PFSK-1 (cell line): ENCODE results near the gene EP300.

ENCODE experiments used
- FOXP2 ChIP-seq: optimal IDR thresholded peaks from 2 replicates; pipeline ENCODE3; 2011; ENCODE audit warnings: borderline replicate concordance, control low read depth, inconsistent platforms; ENCODE audit not compliant: insufficient read depth; ENCODE audit errors: extremely low read length, extremely low read depth
- POLR2AphosphoS5 ChIP-seq: IDR thresholded peaks from 2 replicates; pipeline ENCODE4 v1.6.1; 2012; ENCODE audit warnings: low read depth, mild to moderate bottlenecking, control low read depth, low read length, moderate library complexity
- REST ChIP-seq, 2 experiments: IDR thresholded peaks; 2 replicates each; pipeline versions ENCODE4 v1.6.1 to v1.8.0; 2011 to 2012; ENCODE audit warnings: low read depth in 2 of 2, low read length in 2 of 2, control low read depth in 1 of 2, inconsistent platforms in 1 of 2, mild to moderate bottlenecking in 1 of 2, moderate library complexity in 1 of 2; ENCODE audit not compliant: insufficient read depth in 1 of 2
- SIN3A ChIP-seq: IDR thresholded peaks from 2 replicates; pipeline ENCODE4 v1.6.1; 2012; ENCODE audit warnings: mild to moderate bottlenecking, low read length, moderate library complexity, borderline replicate concordance; ENCODE audit not compliant: insufficient read depth
- TAF1 ChIP-seq: IDR thresholded peaks from 2 replicates; pipeline ENCODE4 v1.6.1; 2012; ENCODE audit warnings: low read length, control low read depth, borderline replicate concordance; ENCODE audit not compliant: insufficient read depth

The EP300 gene

DNA sequence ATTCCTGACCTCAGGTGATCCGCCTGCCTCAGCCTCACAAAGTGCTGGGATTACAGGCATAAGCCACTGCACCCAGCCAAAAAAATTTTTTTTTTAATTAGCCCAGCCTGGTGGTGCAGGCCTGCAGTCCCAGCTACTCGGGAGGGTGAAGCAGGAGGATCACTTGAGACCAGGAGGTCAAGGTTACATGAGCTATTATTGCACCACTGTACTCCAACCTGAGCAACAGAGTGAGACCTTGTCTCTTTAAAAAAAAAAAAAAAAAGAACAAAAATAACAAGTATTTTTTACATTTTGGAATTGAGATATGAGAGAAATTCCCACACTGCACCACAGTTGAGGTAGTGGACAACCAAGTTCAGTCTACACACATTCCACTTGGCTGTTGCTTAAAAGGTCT, 99.1 kb downstream of the EP300 start:
- TF ChIP-seq POLR2AphosphoS5 (no peak), FOXP2 (no peak), REST (IDR thresholded peaks at IDR 0.05; ENCODE audit: insufficient read depth in 1 of 2, low read depth in 2 of 2, low read length in 2 of 2) (no peak), SIN3A (no peak), TAF1 (no peak)

- no peak for TF ChIP-seq FOXP2
These were observed 101.4 kb downstream of the EP300 start for GRCh38 chr22:41193829-41194228.

GRCh38 chr22:41197038-41197972, 104.9 kb downstream of the EP300 start:
- TF ChIP-seq TAF1 (no peak), POLR2AphosphoS5 (no peak), FOXP2 (no peak), SIN3A (no peak), REST (IDR thresholded peaks at IDR 0.05; ENCODE audit: insufficient read depth in 1 of 2, low read depth in 2 of 2, low read length in 2 of 2) (no peak)

DNA sequence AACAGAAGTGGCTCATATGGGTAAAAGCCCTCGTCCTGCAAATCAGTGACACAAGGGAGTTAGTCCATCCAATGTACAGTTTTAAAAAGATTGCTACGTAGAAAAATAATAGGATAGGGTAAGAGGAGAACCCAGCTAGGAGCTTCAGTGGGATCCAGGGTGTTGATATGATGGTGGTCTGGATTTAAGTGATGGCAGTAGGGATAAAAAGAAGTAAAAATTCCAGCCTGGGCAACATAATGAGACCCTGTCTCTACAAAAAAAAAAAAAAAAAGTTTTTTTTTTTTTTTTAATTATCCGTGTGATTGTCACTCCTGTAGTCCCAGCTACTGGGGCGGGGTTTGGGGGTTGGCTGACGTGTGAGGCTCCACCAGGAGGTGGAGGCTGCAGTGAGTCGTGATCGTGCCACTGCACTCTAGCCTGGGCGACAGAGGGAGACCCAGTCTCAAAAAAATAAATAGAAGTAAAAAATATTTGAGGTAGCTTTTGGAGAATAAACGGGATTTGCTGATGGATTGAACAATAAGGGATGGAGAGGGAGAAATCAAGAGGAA, 105.7 kb downstream of the EP300 start:
- TF ChIP-seq FOXP2 (no peak), REST (IDR thresholded peaks at IDR 0.05; ENCODE audit: insufficient read depth in 1 of 2, low read depth in 2 of 2, low read length in 2 of 2) (no peak), SIN3A (no peak), POLR2AphosphoS5 (no peak), TAF1 (no peak)

GRCh38 chr22:41201141-41201540, 108.7 kb downstream of the EP300 start:
- TF ChIP-seq TAF1 (no peak), REST (IDR thresholded peaks at IDR 0.05; ENCODE audit: insufficient read depth in 1 of 2, low read depth in 2 of 2, low read length in 2 of 2) (no peak), FOXP2 (no peak), POLR2AphosphoS5 (no peak), SIN3A (no peak)
